PC-9 (cell line): Measurements from ENCODE around the gene CHST11. TPM values are rescaled to one million over a fixed set of nuclear protein-coding genes. Genes with fewer than 3 reads are reported as not detected.

Source experiments
- BruUV-seq: library from RNA; stranded (reverse); fragments of 400-500 nt; replicated peaks from 2 replicates; lab custom pipeline; 2021; lab: Mats Ljungman, UMichigan
- CTCF ChIA-PET: fragments of 300-600 bp; sonication (Branson Sonifier 250); formaldehyde crosslinking; loops from one replicate; lab custom pipeline; 2022; ENCODE audit warnings: antibody characterized with exemption; lab: Charles Lee
- POLR2A ChIA-PET: fragments of 300-600 bp; sonication (Branson Sonifier 250); formaldehyde crosslinking; loops from one replicate; lab custom pipeline; 2022; ENCODE audit warnings: antibody characterized with exemption; ENCODE audit not compliant: unreplicated experiment; lab: Charles Lee
- DNase-seq, 2 experiments: peaks; one replicate each; pipeline versions ENCODE4 v3.0.0 to v3.0.0-alpha.2; 2015 to 2022; ENCODE audit warnings: mixed read lengths in 1 of 2
- H2AFZ ChIP-seq: fragments of 200-600 bp; sonication (generic); 2 replicates; pipeline ENCODE4 v1.8.1; 2017; ENCODE audit warnings: antibody characterized with exemption
- H3F3A ChIP-seq: fragments of 200-600 bp; sonication (generic); 2 replicates; pipeline ENCODE4 v1.8.1; 2017; ENCODE audit warnings: antibody characterized with exemption, mild to moderate bottlenecking, low read depth; ENCODE audit not compliant: insufficient read depth
- H3K27ac ChIP-seq: fragments of 200-600 bp; sonication (generic); 2 replicates; pipeline ENCODE4 v1.6.1; 2016; ENCODE audit warnings: mixed run types
- H3K27me3 ChIP-seq: fragments of 200-600 bp; sonication (generic); 2 replicates; pipeline ENCODE4 v1.6.1; 2016; ENCODE audit warnings: low read depth, mixed run types; ENCODE audit not compliant: insufficient read depth
- H3K36me3 ChIP-seq: fragments of 200-600 bp; sonication (generic); 2 replicates; pipeline ENCODE4 v1.6.1; 2016; ENCODE audit warnings: low read depth, mixed run types
- H3K4me1 ChIP-seq: fragments of 200-600 bp; sonication (generic); replicated peaks from 2 replicates; pipeline ENCODE4 v1.6.1; 2016; ENCODE audit warnings: mixed run types; ENCODE audit not compliant: insufficient read depth
- H3K4me2 ChIP-seq: fragments of 200-600 bp; sonication (generic); 2 replicates; pipeline ENCODE4 v1.6.1; 2017; ENCODE audit warnings: mixed run types
- H3K4me3 ChIP-seq: fragments of 200-600 bp; sonication (generic); 2 replicates; pipeline ENCODE4 v1.6.1; 2016; ENCODE audit warnings: mixed run types
- H3K79me2 ChIP-seq: fragments of 200-600 bp; sonication (generic); 2 replicates; pipeline ENCODE4 v1.6.1; 2017; ENCODE audit warnings: low read depth, mixed run types
- H3K9me2 ChIP-seq: fragments of 200-600 bp; sonication (generic); 2 replicates; pipeline ENCODE4 v1.8.1; 2017; ENCODE audit warnings: mild to moderate bottlenecking; ENCODE audit not compliant: insufficient read depth
- H3K9me3 ChIP-seq: fragments of 200-600 bp; sonication (generic); 2 replicates; pipeline ENCODE4 v1.8.1; 2016; ENCODE audit warnings: low read depth; ENCODE audit not compliant: insufficient read depth
- H4K20me1 ChIP-seq: fragments of 200-600 bp; sonication (generic); 2 replicates; pipeline ENCODE4 v1.8.1; 2017; ENCODE audit not compliant: insufficient read depth
- CTCF ChIP-seq: fragments of 200-600 bp; sonication (generic); conservative IDR thresholded peaks from 2 replicates; pipeline ENCODE4 v1.6.1; 2017; ENCODE audit warnings: mixed run types, antibody characterized with exemption, mild to moderate bottlenecking, moderate library complexity
- EZH2 ChIP-seq: fragments of 200-600 bp; sonication (generic); IDR thresholded peaks from 2 replicates; pipeline ENCODE4 v1.8.0; 2017; ENCODE audit warnings: antibody characterized with exemption, low read depth
- intact Hi-C: fragments of 100-400 bp; cut with micrococcal nuclease; formaldehyde crosslinking; loops from one replicate; pipeline ENCODE4 v1.10.0; 2022; ENCODE audit not compliant: unreplicated experiment
- total RNA-seq: library from RNA; stranded (reverse); gene quantifications from 2 replicates; pipeline ENCODE4 v1.2.3, GENCODE V29; 2021

The CHST11 gene
- total RNA-seq, 1 experiment from 2014 or later = 39.9 TPM

- Histone ChIP-seq H3K4me1 (peaks cover 5% of the 10 kb centered on the region; the same call in 1 of the 2 replicates), H2AFZ (no peak overlapping the region), H3K27me3 (no peaks in the 10 kb centered on the region), H3K79me2 (peaks cover 72% of the 10 kb centered on the region), H3F3A (peaks cover 41% of the 10 kb centered on the region; the same call in 1 of the 2 replicates), H3K36me3 (0 out of 2 replicates have a peak, but pooled peaks cover 5% of the 10 kb centered on the region), H3K4me3 (no peak overlapping the region), H3K4me2 (no peak overlapping the region), H4K20me1 (0 out of 2 replicates have a peak, but pooled peaks cover 12% of the 10 kb centered on the region), H3K27ac (no peak overlapping the region), H3K9me3 (no peaks in the 10 kb centered on the region), H3K9me2 (no peaks in the 10 kb centered on the region)
- TF ChIP-seq EZH2 (no peak), CTCF (no peak)
- BruUV-seq = no TSS peak
- ChIA-PET CTCF (no interaction called here), POLR2A (no interaction called here)
- intact Hi-C loops = no loop called here
- no peak for DNase-seq
Measured at GRCh38 chr12:104689635-104690034, 232.9 kb downstream of the CHST11 start.

- Histone ChIP-seq H3K27me3 (no peaks in the 10 kb centered on the region), H4K20me1 (0 out of 2 replicates have a peak, but pooled peaks cover 8% of the 10 kb centered on the region), H3K4me2 (no peak overlapping the region), H3K4me1 (no peaks in the 10 kb centered on the region), H3K9me2 (no peaks in the 10 kb centered on the region), H3K27ac (no peak overlapping the region), H3K79me2 (peaks cover 59% of the 10 kb centered on the region), H2AFZ (no peak overlapping the region), H3F3A (peaks cover 32% of the 10 kb centered on the region; the same call in 1 of the 2 replicates), H3K9me3 (no peaks in the 10 kb centered on the region), H3K4me3 (no peak overlapping the region), H3K36me3 (0 out of 2 replicates have a peak, but pooled peaks cover 5% of the 10 kb centered on the region)
- no peak for DNase-seq
- intact Hi-C loops = no loop called here
- TF ChIP-seq CTCF (no peak), EZH2 (no peak)
- CTCF ChIA-PET = interaction anchor here (0.7 kb wide), 1 partner anchor 1666 kb away, joined by 6 read pairs; no protein-coding TSS in a partner anchor
- no TSS peak for BruUV-seq
- POLR2A ChIA-PET = interaction anchor here (0.7 kb wide), 1 partner anchor 322 kb away, joined by 5 read pairs; no protein-coding TSS in a partner anchor
Measured at GRCh38 chr12:104691721-104692556, 235.2 kb downstream of the CHST11 start.

GRCh38 chr12:104692557-104693218 is 235.9 kb downstream of the CHST11 start:
- Histone ChIP-seq H3K9me3 (no peaks in the 10 kb centered on the region), H3K79me2 (peaks cover 59% of the 10 kb centered on the region), H3F3A (peaks cover 25% of the 10 kb centered on the region; the same call in 1 of the 2 replicates), H3K27me3 (no peaks in the 10 kb centered on the region), H3K4me2 (no peak overlapping the region), H3K4me1 (no peaks in the 10 kb centered on the region), H2AFZ (no peak overlapping the region), H3K9me2 (no peaks in the 10 kb centered on the region), H3K27ac (no peak overlapping the region), H3K36me3 (0 out of 2 replicates have a peak, but pooled peaks cover 5% of the 10 kb centered on the region), H3K4me3 (no peak overlapping the region), H4K20me1 (0 out of 2 replicates have a peak, but pooled peaks cover 8% of the 10 kb centered on the region)
- no peak for DNase-seq
- ChIA-PET CTCF (no interaction called here), POLR2A (interaction anchor here (0.6 kb wide), 1 partner anchor 21 kb away, joined by 4 read pairs; no protein-coding TSS in a partner anchor)
- no TSS peak for BruUV-seq
- intact Hi-C loops = no loop called here
- TF ChIP-seq CTCF (no peak), EZH2 (no peak)
